C4-2B (cell line): ENCODE data around the gene POU1F1.

Source experiments
- CTCF ChIP-seq: fragments of 450-650 bp; conservative IDR thresholded peaks from 2 replicates; pipeline ENCODE4 v1.5.1; 2017; ENCODE audit warnings: mild to moderate bottlenecking
- ZFX ChIP-seq: fragments of 450-650 bp; IDR thresholded peaks from 2 replicates; pipeline ENCODE4 v1.6.1; 2017

GRCh38 chr3:87269723-87270122 is 6.7 kb downstream of the POU1F1 start:
- TF ChIP-seq CTCF (no peak), ZFX (no peak)
